GM18861 (cell line): ENCODE measurements around the gene PHLPP1.

ENCODE experiments used
- ATAC-seq: cut with Tn5 transposase; IDR thresholded peaks from one replicate; pipeline ENCODE4 v1.9.1; 2021; ENCODE audit not compliant: unreplicated experiment

PHLPP1 gene

GRCh38 chr18:62842898-62843297, 127.6 kb downstream of the PHLPP1 start:
- no peak for ATAC-seq

- ATAC-seq: peak; percentile 70
Observed at GRCh38 chr18:62844850-62845643, 129.7 kb downstream of the PHLPP1 start.

- ATAC-seq: no peak
Observed at GRCh38 chr18:62846313-62846712, 131.0 kb downstream of the PHLPP1 start.

- ATAC-seq: no peak
Observed at GRCh38 chr18:62847081-62847480, 131.7 kb downstream of the PHLPP1 start.

GRCh38 chr18:62848946-62849345, 133.6 kb downstream of the PHLPP1 start:
- ATAC-seq: no peak

GRCh38 chr18:62850619-62851306, 135.4 kb downstream of the PHLPP1 start:
- no peak for ATAC-seq

GRCh38 chr18:62852851-62853250, 137.5 kb downstream of the PHLPP1 start:
- ATAC-seq: no peak

- ATAC-seq: no peak
Observed at GRCh38 chr18:62856294-62856693, 141.0 kb downstream of the PHLPP1 start.

- no peak for ATAC-seq
Observed at GRCh38 chr18:62857263-62857976, 142.1 kb downstream of the PHLPP1 start.

GRCh38 chr18:62860062-62860461, 144.7 kb downstream of the PHLPP1 start:
- ATAC-seq: no peak

GRCh38 chr18:62862466-62862865, 147.1 kb downstream of the PHLPP1 start:
- no peak for ATAC-seq

- ATAC-seq: no peak
Observed at GRCh38 chr18:62863579-62864001, 148.2 kb downstream of the PHLPP1 start.

- ATAC-seq: no peak
Observed at GRCh38 chr18:62865498-62865897, 150.2 kb downstream of the PHLPP1 start.

- ATAC-seq: no peak
Observed at GRCh38 chr18:62867534-62867933, 152.2 kb downstream of the PHLPP1 start.

- ATAC-seq: no peak
Observed at GRCh38 chr18:62868645-62869044, 153.3 kb downstream of the PHLPP1 start.

- ATAC-seq: no peak
Observed at GRCh38 chr18:62870643-62871042, 155.3 kb downstream of the PHLPP1 start.

- no peak for ATAC-seq
Observed at GRCh38 chr18:62875323-62875722, 160.0 kb downstream of the PHLPP1 start.

- ATAC-seq: no peak
Observed at GRCh38 chr18:62876111-62876510, 160.8 kb downstream of the PHLPP1 start.

GRCh38 chr18:62876828-62877227, 161.5 kb downstream of the PHLPP1 start:
- ATAC-seq: no peak

GRCh38 chr18:62877411-62878221, 162.3 kb downstream of the PHLPP1 start:
- ATAC-seq: no peak

- no peak for ATAC-seq
Observed at GRCh38 chr18:62878305-62878704, 163.0 kb downstream of the PHLPP1 start.
